BLaER1 (cell line): ENCODE measurements around the gene SHMT2.
A peak's percentile ranks its signal among the peaks of the same experiment; 100 is the strongest.

Experiments used
- H3K27ac ChIP-seq: shearing (Covaris generic); formaldehyde crosslinking; 2 replicates; pipeline ENCODE4 v1.8.1; 2022
- H3K27me3 ChIP-seq: shearing (Covaris generic); formaldehyde crosslinking; 2 replicates; pipeline ENCODE4 v1.8.1; 2022
- H3K36me3 ChIP-seq: shearing (Covaris generic); formaldehyde crosslinking; 2 replicates; pipeline ENCODE4 v1.8.1; 2022
- H3K4me1 ChIP-seq: shearing (Covaris generic); formaldehyde crosslinking; 2 replicates; pipeline ENCODE4 v1.8.1; 2022
- H3K4me2 ChIP-seq: shearing (Covaris generic); formaldehyde crosslinking; 2 replicates; pipeline ENCODE4 v1.8.1; 2022
- H3K4me3 ChIP-seq: shearing (Covaris generic); formaldehyde crosslinking; 2 replicates; pipeline ENCODE4 v1.8.1; 2022
- H3K9ac ChIP-seq: shearing (Covaris generic); formaldehyde crosslinking; 2 replicates; pipeline ENCODE4 v1.8.1; 2022
- H3K9me3 ChIP-seq: shearing (Covaris generic); formaldehyde crosslinking; 2 replicates; pipeline ENCODE4 v1.8.1; 2022
- H4K20me1 ChIP-seq: shearing (Covaris generic); formaldehyde crosslinking; 2 replicates; pipeline ENCODE4 v1.8.1; 2022
- Cebpa-rat ChIP-seq: shearing (Covaris generic); IDR thresholded peaks from 2 replicates; pipeline ENCODE4 v1.8.1; 2022

The SHMT2 gene

GRCh38 chr12:57236201-57236924 is 6.9 kb downstream of the SHMT2 start:
- Histone ChIP-seq H3K36me3 (peaks cover 47% of the 10 kb centered on the region), H3K27ac (no peak overlapping the region), H3K4me3 (no peak overlapping the region), H3K9me3 (no peaks in the 10 kb centered on the region), H3K4me2 (0 out of 2 replicates have a peak overlapping the region, but pooled peaks have one; percentile 7), H3K27me3 (peaks cover 95% of the 10 kb centered on the region), H4K20me1 (peaks cover 84% of the 10 kb centered on the region), H3K4me1 (peaks cover 88% of the 10 kb centered on the region), H3K9ac (no peak overlapping the region)
- TF ChIP-seq Cebpa-rat = no peak

- Histone ChIP-seq H3K4me2 (no peak overlapping the region; the same call in 1 of the 2 replicates), H3K4me3 (no peak overlapping the region), H3K9ac (no peak overlapping the region), H3K27ac (no peak overlapping the region), H3K36me3 (peaks cover 40% of the 10 kb centered on the region), H4K20me1 (peaks cover 84% of the 10 kb centered on the region), H3K9me3 (no peaks in the 10 kb centered on the region), H3K27me3 (peaks cover 100% of the 10 kb centered on the region), H3K4me1 (peaks cover 88% of the 10 kb centered on the region)
- TF ChIP-seq Cebpa-rat = no peak
Observed at GRCh38 chr12:57236925-57237595, 7.5 kb downstream of the SHMT2 start.

- Histone ChIP-seq H3K27me3 (peaks cover 100% of the 10 kb centered on the region), H3K4me1 (peaks cover 88% of the 10 kb centered on the region), H3K4me2 (peak overlapping the region; percentile 97), H3K9ac (no peak overlapping the region), H3K27ac (no peak overlapping the region), H3K9me3 (no peaks in the 10 kb centered on the region), H4K20me1 (peaks cover 84% of the 10 kb centered on the region), H3K36me3 (peaks cover 35% of the 10 kb centered on the region), H3K4me3 (peak overlapping the region; percentile 77)
- TF ChIP-seq Cebpa-rat = no peak
Observed at GRCh38 chr12:57237596-57237931, 8.1 kb downstream of the SHMT2 start.

GRCh38 chr12:57237932-57238853 is 8.7 kb downstream of the SHMT2 start:
- no peak for TF ChIP-seq Cebpa-rat
- peaks cover 88% of the 10 kb centered on the region for H3K4me1 ChIP-seq
- peaks cover 100% of the 10 kb centered on the region for H3K27me3 ChIP-seq
- peaks cover 29% of the 10 kb centered on the region for H3K36me3 ChIP-seq
- H3K9ac ChIP-seq = peak overlapping the region; percentile 43; the same call in 1 of the 2 replicates
- peaks cover 84% of the 10 kb centered on the region for H4K20me1 ChIP-seq
- H3K4me3 ChIP-seq = peak overlapping the region; percentile 77
- H3K9me3 ChIP-seq = no peaks in the 10 kb centered on the region
- peak overlapping the region; percentile 97 for H3K4me2 ChIP-seq
- H3K27ac ChIP-seq = no peak overlapping the region

- TF ChIP-seq Cebpa-rat = no peak
Observed at GRCh38 chr12:57238854-57239554, 9.5 kb downstream of the SHMT2 start.

GRCh38 chr12:57239587-57240065 is 10.1 kb downstream of the SHMT2 start:
- H3K9me3 ChIP-seq = no peaks in the 10 kb centered on the region
- H3K27me3 ChIP-seq = peaks cover 100% of the 10 kb centered on the region
- peak overlapping the region; percentile 97 for H3K4me2 ChIP-seq
- TF ChIP-seq Cebpa-rat = no peak
- peak overlapping the region; percentile 77 for H3K4me3 ChIP-seq
- H3K4me1 ChIP-seq = peaks cover 84% of the 10 kb centered on the region
- H4K20me1 ChIP-seq = peaks cover 71% of the 10 kb centered on the region
- H3K36me3 ChIP-seq = peaks cover 15% of the 10 kb centered on the region
- H3K27ac ChIP-seq = peak overlapping the region; percentile 84
- H3K9ac ChIP-seq = peak overlapping the region; percentile 83

More at GRCh38 chr12:57238854-57239554, 9.5 kb downstream of the SHMT2 start:
- Histone ChIP-seq H3K4me3 (peak overlapping the region; percentile 77), H3K27me3 (peaks cover 100% of the 10 kb centered on the region), H3K4me1 (peaks cover 88% of the 10 kb centered on the region), H3K27ac (peak overlapping the region; percentile 84; the same call in 1 of the 2 replicates), H3K4me2 (peak overlapping the region; percentile 97), H3K9me3 (no peaks in the 10 kb centered on the region), H3K36me3 (peaks cover 21% of the 10 kb centered on the region), H3K9ac (peak overlapping the region; percentile 83), H4K20me1 (peaks cover 78% of the 10 kb centered on the region)

- Histone ChIP-seq H3K9me3 (no peaks in the 10 kb centered on the region), H3K4me2 (peak overlapping the region; percentile 97), H3K4me1 (peaks cover 77% of the 10 kb centered on the region), H4K20me1 (peaks cover 65% of the 10 kb centered on the region), H3K4me3 (peak overlapping the region; percentile 77), H3K27ac (peak overlapping the region; percentile 84), H3K9ac (peak overlapping the region; percentile 83), H3K36me3 (peaks cover 9% of the 10 kb centered on the region), H3K27me3 (peaks cover 100% of the 10 kb centered on the region)
- TF ChIP-seq Cebpa-rat = peak; percentile 44; the same call in 1 of the 2 replicates
Observed at GRCh38 chr12:57240066-57240921, 10.8 kb downstream of the SHMT2 start.

GRCh38 chr12:57240926-57241401 is 11.5 kb downstream of the SHMT2 start:
- Histone ChIP-seq H3K27ac (no peak overlapping the region), H3K9me3 (no peaks in the 10 kb centered on the region), H3K27me3 (peaks cover 94% of the 10 kb centered on the region), H3K36me3 (peaks cover 2% of the 10 kb centered on the region; the same call in 1 of the 2 replicates), H3K4me1 (peaks cover 70% of the 10 kb centered on the region), H3K4me2 (peak overlapping the region; percentile 97), H3K9ac (peak overlapping the region; percentile 83; the same call in 1 of the 2 replicates), H4K20me1 (peaks cover 58% of the 10 kb centered on the region), H3K4me3 (peak overlapping the region; percentile 77)
- TF ChIP-seq Cebpa-rat = no peak
